Measurements from ENCODE around the gene OTX1.
A peak's percentile ranks its signal among the peaks of the same experiment; 100 is the strongest.
"Not testable (repeated sequence)": the region's sequence is repeated elsewhere in the genome, so short reads cannot be mapped to it uniquely, and the experiment has no call there.

OTX1 gene

DNA sequence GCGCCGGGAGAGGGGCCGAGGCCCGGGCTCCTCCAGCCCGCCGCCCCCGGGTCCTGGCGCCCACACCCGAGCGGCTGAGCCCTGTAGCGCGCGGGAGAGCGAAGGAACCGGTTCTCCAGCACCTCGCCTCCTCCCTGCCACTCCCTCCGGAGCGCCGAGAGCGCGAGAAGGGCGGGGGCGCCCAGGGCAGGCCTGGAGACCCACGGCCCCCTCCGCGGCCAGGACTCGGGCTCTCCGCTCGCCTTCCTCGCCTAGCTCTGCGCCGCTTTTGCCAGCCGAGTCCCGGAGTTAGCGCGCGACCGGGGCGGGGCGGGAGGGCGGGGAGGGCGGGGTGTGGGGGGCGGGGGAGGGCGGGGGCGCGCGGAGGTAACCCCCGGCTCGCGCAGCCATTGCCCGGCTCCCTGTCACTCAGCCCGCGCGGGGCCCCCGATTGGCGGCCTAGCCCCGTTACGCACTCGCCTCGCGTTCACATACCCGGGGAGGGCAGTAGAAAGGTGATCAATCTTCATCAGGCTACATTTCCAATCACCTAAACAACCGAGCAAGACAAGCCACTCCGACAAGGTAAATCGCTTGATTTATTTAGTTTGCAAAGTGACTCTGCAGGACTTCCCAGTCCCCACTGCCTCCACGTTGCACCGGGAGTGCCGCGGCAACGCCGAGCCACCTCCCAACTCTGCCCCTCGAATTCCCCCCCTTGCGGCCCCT, at the start of gene OTX1:
OTX1 (plus strand) TSS at position 497 of the 708 bp plus-strand sequence. CDS start 2,161 bp downstream, outside the sequence.
- DNase-seq (ENCODE audit: low spot score) = peak; percentile 52

DNA sequence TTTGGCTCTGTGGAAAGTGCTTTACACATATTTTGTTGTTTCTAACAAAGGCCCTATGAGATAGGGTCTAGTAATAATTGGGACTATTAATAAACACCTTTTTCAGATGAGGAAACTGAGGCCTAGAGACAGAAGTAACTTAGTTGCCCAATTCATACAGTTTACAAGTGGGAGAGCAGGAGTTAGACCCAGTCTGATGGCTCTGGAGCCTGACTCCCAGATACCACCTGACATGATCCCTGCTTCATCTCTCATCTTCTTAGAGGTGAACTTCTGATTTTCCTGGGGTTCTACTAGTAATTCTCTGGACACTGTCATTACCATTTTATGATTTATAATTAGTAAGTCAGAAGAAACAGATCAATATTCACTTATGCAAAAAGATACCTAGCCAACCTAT, 49.1 kb upstream of the OTX1 start:
- DNase-seq (ENCODE audit: low spot score) = no peak

DNA sequence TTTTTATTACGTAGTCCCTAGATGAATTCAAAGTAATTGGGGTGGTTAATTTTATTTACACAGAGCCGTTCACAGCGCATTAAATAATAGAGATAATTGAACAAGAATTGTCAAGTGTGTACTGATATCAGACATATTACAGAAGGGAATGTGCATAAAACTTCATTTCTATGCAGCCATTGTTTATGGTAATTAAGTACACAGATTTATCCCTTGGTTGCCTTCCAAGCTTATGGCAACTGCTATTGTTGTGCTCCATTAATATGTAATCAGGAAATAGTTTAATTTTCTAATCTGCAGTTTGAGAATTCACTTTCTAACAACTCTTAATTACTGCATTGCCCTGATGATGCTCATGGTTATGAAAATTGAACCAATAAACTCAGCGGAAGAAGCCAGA, 47.3 kb upstream of the OTX1 start:
- DNase-seq (ENCODE audit: low spot score) = no peak

DNA sequence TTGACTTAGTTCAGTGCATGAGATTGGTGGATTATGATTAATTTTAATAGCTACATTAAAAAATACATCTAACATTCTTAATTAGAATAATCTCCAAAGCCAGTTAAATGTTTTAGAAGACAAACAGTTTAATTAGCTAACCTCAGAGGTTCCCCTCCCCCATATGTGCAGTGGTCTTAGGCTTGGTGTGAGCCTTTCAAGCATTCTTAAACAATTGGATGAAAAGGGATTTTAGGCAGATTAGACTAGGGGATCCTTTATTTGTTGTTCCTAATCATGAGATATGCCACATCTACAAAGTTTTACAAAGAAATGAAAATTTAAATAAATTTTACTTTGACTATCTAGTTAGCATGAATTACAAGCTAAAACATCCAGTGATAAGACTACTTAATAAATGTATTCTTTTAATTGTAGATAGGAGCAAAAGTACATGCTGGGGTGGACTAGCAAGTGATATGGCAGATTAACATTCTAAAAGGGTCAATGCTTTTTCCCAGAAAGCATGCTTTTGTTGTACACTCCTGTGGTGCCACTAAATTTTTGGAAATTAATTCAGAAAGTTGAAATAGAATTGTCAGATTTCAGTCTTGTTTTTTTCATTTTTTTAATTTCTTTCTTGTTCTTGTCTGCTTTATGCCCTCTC, 42.7 kb upstream of the OTX1 start:
- DNase-seq (ENCODE audit: low spot score) = no peak

DNA sequence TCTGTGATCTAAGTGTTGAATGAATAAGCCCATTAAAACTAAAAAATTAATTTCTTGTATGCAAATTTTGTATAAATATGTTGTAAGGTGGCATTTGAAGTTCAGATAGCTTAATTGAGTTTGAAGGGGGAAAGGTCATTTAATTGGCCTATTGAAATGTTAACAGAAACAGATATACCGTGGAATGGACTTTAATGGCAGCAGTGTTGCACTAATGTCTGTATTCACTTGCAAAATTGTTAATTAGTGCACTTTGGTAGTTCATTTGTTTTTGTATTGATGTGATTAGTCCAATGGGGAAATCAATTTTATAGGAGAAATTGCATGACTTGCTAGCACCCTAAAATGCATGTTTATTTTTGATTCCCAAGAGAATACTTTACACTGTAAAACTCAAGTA, 41.8 kb upstream of the OTX1 start:
- no peak for DNase-seq (ENCODE audit: low spot score)

DNA sequence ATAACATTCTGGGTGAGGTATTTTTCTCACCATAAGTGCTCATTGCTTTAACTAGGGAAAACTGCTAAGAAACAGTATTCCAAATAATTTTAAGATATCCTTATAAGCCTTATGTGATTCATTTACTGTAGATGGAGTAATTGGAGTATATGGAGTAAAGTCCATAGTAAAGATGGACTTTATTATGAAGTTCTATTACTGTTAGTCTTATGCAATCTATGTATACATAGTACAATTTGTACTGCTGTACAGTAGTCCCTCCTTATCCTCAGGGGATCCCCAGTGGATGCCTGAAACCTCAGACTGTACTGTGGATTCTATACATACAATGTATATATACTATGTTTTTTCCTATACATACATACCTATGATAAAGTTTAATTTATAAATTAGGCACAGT, 41.1 kb upstream of the OTX1 start:
- DNase-seq (ENCODE audit: low spot score) = no peak

DNA sequence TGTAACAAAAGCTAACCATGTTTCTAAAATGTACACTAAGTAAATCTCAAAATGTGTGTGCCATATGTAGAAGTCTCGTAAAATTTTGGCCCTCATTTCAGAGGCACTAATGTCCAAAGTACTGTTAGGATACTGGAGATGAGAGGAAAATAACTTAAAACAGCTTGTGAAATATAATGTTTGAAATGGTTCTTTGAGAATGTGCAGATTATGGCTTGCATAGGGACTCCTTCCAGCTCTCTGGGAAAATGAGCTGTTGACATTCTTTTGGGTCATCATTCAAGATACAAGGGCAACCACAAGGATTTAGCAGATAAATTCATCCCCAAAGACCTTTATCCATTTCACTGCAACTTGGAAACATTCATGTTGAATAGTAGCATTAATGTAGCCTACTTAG, 38.1 kb upstream of the OTX1 start:
- DNase-seq (ENCODE audit: low spot score) = no peak

DNA sequence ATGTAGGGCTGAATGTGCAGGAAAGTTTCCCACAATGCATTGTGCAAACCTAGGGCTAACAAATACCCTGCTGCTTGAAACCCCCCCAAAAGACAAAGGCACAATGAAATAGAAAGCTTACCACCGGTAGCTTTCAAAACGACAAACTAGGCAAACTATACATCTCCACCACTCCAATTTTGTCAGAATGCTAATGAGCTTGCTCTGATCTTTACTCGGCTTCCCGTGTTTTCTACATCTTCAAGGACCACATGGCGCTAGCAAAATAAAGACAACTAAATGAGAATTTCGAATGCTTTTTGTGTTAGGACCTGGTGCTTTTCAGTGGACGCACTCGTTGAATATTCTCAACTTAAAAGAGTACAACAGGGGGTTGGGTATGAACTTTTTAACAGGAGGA, 37.2 kb upstream of the OTX1 start:
- no peak for DNase-seq (ENCODE audit: low spot score)

DNA sequence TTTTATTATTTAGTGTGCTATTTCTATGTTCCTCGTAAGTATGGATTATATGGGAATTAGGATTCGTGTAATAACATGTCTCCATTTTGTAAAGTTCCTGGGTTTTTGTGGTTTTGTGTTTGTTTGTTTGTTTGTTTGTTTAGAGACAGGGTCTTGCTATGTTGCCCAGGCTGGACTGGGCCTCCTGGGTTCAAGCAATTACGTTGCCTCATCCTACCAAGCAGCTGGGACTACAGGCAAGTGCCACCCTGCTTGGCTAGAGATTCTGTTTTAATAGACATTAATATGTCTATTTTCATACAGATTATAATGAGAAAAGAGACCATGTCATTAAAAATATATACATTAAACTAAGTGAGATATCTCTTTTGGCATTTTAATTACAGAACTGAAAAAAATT, 35.2 kb upstream of the OTX1 start:
- DNase-seq (ENCODE audit: low spot score) = no peak

DNA sequence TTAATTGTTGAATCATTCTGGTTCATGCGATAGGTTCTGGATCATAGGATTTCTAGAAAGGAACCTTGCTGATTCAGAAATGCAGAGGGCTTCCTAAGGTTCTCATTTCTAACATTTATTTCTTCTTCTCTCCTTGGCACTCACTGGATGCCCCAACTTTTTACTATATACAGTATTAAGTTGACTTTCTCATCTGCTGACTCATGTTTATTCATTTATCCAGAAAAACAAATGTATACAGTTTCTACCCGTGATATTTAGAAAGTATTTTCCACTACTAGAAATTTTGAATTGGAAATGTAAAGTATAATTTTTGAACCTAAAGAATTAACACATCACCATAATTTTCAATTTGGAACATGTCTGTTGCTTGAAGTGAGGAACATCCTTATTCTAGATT, 32.2 kb upstream of the OTX1 start:
- DNase-seq (ENCODE audit: low spot score) = no peak

DNA sequence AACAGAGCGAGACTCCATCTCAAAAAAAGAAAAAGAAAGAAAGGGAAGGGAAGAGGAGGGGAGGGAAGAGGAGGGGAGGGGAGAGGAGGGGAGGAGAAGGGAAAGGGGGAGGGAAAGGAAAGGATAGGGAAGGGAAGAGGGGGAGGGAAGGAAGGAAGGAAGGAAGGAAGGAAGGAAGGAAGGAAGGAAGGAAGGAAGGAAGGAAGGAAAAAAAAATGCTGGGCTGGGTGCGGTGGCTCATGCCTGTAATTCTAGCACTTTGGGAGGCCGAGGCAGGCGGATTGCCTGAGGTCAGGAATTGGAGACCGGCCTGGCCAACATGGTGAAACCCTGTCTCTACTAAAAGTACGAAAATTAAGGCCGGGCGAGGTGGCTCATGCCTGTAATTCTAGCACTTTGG, 30.9 kb upstream of the OTX1 start:
- DNase-seq (ENCODE audit: low spot score) = not testable (repeated sequence)

DNA sequence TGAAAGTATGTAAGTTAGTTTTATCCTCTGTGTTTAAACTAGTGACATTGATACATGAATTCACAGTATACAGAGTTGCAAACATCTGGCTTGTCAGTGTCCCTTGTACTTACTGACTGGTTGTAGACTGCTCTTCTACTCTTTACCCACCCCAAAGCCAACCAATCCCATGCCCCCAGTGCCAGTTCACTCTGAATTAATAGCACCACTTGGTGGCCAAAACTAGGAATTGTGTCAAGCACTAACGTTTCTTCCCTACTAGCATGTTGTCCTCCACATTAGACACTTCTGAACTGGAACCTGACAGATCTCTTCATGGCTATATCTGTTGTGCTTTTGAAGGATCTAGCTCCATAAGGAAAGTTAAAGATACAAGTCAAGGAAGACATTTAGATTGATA, 27.2 kb upstream of the OTX1 start:
- DNase-seq (ENCODE audit: low spot score) = no peak

DNA sequence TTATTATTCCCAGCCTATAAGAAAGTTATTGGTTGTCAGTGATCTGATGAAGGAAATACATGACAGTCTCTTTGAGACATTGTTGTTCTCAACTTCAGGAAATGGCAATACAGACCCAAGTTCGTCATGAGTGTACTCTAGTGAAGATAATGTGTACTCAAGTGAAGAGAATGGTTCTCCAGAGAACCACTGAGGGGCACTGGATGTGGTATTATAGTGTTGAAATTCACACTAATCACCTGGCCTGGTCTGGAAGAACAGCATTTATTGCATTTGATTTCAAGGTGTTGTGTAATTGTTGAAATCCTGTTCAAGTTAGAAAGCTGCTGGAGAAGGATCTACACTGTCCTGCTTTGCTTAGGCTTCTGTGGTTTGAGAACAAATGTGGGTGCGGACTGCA, 23.4 kb upstream of the OTX1 start:
- no peak for DNase-seq (ENCODE audit: low spot score)

DNA sequence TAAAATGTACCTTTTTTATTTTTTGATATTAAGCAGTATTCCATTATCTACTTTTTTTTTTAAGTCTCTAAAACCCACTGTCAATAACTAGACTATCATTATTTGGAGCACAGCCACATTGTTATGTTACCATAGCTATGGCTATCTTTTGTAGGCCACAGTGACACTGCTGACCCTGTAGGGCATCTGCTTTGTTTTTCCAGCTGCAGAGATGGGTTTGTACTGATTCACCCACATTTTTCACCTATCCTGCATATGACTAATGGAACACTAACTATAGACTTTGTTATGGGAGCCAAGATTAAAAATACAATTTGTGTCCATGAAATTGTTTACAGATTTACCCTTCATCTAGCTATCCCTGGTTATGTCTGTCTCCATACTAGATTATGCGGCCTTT, 21.6 kb upstream of the OTX1 start:
- no peak for DNase-seq (ENCODE audit: low spot score)

DNA sequence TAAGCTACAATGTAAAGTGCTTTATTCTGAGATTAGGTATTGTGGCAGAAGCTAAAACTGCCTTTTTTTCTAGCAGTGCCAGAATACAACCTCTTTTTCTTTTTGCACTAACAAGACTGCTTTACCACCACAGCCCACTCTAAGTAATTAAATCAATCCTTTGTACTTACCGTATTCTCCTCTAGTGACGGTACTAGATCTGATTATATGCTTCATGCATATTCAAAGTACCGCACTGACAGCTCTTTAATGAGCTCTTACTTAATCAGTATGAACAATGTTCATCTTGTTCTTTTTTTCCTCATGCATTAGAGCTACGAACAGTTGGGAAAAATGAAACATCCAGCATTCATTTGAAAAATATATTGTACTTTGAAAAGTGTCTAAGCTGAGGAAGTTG, 16.1 kb upstream of the OTX1 start:
- no peak for DNase-seq (ENCODE audit: low spot score)

DNA sequence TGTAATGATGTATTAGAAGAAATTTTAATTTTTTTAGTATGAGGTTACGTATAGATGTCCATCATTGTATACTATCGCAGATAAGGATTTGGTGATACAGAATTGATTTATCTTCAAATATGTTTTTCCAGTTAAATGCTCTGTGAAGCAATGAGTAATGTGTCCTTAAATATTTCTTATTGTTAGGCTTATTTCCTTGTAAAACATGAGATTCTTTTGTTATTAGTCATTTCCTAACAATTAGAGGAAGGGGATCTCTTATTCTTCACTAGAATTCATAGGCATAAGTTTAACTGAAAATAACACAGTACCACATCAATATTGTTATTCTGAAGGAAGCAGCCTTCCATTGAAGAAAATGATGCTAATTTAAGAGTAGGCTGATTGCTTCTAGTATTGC, 15.5 kb upstream of the OTX1 start:
- DNase-seq (ENCODE audit: low spot score) = no peak

DNA sequence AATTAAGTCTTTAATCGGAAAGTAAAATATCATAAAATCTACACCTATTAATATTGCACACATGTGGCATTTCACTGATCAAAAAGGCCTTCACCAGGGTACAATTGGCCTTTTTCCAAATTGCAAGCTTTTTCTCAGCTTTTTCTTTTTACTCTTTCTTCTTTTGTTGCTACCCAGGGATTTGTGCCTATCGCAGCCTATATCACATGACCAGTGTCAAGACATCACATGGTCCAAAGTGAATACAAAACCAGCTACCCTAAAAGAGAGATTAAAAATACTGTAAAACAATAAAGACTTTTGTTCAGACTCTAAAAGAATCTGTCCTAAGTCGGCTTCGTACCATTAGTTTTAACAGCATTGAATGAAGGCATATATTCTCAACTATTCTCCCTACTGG, 15.0 kb upstream of the OTX1 start:
- DNase-seq (ENCODE audit: low spot score) = no peak

DNA sequence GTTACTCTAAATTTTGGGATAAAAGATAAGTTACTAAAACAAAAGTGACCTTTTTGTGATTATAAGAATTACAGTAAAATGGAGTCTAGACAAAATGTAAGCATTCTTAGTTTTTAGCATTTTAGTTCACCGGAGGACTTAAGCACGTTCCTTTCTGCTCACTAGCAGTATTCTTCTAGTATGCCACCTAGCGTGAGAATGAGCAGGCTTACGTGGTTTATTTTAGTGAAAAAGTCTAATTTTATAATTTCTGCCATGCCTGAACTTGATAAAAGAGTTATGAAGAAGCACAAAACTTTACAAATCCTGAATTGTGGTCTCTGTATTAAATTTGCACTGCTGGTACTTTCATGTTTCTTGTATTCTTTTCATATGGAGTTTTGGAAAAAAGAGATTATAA, 12.6 kb upstream of the OTX1 start:
- DNase-seq (ENCODE audit: low spot score) = no peak

DNA sequence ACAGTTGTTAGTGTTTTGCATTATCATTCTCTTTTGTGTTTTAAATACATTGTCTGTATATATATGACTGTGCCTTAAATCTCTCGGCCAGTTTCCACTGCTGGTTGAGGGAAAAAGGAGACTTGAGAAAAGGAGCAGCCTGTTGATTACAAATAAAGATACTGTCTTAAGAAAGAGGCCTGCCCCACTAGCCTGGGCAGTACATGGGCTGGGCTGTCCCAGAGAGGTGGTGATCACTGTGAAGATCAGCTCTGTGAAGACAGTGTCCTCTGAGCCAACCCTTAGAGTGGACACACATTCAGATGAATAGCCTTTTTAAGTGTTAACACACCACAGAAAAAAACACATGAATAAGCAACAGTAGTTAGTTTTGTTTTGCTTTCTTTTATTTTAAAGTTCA, 10.0 kb upstream of the OTX1 start:
- no peak for DNase-seq (ENCODE audit: low spot score)

DNA sequence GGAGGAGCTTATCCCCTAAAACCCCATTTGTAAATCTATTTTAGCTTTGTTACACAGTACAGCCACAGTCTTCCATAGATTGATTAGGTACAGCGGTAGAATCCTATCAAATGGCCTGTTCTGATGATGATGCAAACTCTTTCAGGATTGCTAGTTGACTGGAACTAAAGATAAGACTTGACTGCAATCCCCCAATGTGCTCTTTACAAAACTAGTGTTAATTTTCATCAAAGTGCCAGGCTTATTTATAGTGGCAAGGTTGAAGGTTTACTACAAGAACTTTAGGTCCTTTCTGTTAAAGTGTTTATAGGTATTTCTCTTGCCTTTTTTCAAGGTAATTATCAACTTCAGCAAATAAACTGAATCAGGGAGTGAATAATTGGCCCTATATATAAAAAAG, 9.0 kb upstream of the OTX1 start:
- no peak for DNase-seq (ENCODE audit: low spot score)

DNA sequence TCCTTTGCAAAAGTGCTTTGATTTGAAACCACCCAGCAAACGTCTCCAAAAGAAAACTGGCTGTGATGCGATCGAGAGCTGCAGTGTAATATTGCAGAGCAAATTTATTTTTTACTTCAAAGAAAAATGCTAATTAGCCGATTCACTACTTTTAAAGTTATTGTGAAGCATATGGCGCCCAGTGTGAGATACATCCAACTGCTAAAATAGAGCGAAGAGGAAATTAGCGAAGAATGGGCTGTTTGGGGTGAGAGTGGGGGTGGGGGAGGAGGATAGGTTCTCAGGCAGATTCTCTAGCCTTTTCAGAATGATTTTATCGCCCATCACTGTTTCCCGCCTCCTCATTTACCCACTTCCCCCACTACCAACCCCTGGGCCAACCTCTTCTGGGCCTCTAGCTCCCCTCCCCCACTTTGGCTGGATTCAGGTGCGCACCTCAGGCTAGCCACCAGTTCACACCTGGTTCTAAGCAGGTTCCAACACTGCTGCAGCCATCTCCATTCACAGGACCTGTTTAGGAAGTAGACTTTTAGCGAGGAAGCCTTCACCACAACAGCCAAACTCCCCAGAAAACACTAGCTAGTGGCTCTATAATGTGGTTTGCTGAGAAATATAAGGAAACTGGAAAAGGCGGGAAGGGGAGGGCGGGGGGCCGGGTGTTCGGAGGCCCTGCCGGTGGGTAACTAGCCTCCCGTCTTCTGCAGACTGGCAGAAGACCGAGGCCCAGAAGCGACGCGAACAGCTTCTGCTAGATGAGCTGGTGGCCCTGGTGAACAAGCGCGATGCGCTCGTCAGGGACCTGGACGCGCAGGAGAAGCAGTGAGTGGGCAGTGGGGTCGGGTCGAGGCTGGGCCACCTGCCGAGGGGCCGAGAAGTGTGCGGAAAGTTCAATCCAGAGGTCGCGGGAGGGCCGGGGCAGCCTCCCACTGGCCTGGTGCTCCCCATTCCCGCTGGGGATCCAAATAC, 6.0 kb upstream of the OTX1 start:
- DNase-seq (ENCODE audit: low spot score) = no peak

DNA sequence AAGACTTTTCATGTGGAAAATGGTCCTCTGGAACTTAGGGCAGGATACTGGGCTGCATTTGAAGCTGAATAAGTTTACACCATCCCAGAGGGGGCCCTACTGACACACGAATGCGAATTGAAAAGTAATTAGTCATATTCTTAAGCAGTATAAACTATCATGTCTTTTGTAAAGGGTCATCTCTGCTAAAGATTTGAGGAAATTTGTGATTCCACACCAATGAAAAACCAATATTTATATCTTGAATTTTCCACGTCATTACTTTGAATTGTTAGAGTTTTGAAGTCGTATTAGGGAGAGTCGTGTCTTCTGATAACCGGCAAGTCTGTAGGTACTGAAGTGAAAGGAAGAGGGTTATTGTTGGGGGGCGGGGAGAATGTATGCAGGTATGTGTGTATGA, 4.1 kb upstream of the OTX1 start:
- no peak for DNase-seq (ENCODE audit: low spot score)

DNA sequence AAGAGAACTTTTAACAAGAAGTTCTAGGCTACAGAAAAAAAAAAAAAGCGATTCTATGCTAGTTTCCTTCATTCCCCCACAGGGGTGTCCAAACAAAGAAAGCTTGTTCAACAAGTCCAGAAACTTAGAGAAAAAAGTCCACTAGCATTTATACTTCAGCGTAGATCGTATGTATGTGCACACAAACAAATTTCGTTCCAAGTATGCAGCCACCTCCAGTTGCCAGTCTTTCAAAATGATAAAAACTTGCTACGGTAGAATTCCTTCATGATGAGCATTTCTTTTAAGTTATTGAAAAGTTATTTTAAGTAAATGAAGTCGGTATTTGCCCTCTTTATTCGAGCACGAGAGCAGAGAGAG, 3.7 kb upstream of the OTX1 start:
- DNase-seq (ENCODE audit: low spot score) = no peak
